Left lobe of liver (tissue), 1 donor: ENCODE measurements around the gene ITGA3. TPM values are rescaled to one million over a fixed set of nuclear protein-coding genes. Genes with fewer than 3 reads are reported as not detected.

Source experiments
- total RNA-seq: library from RNA; stranded (reverse); gene quantifications from one replicate; pipeline ENCODE4 v1.2.1, GENCODE V29; 2021
- donor health status: DM: no; HTN: yes; CAD: no.

The ITGA3 gene
- total RNA-seq, 1 donor from 2014 or later = 2.7 TPM

Other genes starting within 250 kb of the ITGA3 start
- gene TAC4, start 208.0 kb upstream of the ITGA3 start, total RNA-seq = not detected
- gene DLX4, start 86.9 kb upstream of the ITGA3 start, total RNA-seq = not detected
- not detected for gene DLX3, start 60.9 kb upstream of the ITGA3 start, total RNA-seq
- gene PDK2, start 39.2 kb downstream of the ITGA3 start, total RNA-seq = 52.0 TPM
- 1.9 TPM for gene SAMD14, start 74.0 kb downstream of the ITGA3 start, total RNA-seq
- 18.1 TPM for gene PPP1R9B, start 94.6 kb downstream of the ITGA3 start, total RNA-seq
- 1.0 TPM for gene SGCA, start 109.9 kb downstream of the ITGA3 start, total RNA-seq
- gene COL1A1, start 145.5 kb downstream of the ITGA3 start, total RNA-seq = 19.3 TPM
- gene TMEM92, start 218.4 kb downstream of the ITGA3 start, total RNA-seq = 3.0 TPM